Uterus (tissue), 4 donors: ENCODE measurements around the gene EGFLAM. TPM values are rescaled to one million over a fixed set of nuclear protein-coding genes. Genes with fewer than 3 reads are reported as not detected.

Source experiments
- DNase-seq, 2 donors: peaks; one replicate each; pipeline ENCODE4 v3.0.0-alpha.2; 2019 to 2020
- H3K27ac ChIP-seq, 2 donors: fragments of 200-600 bp; sonication (generic); 1 replicate in 1 of 2; 2 replicates in 1 of 2; pipeline ENCODE4 v1.5.1; 2016 to 2018
- H3K27me3 ChIP-seq, 2 donors: fragments of 200-600 bp; sonication (generic); one replicate each; pipeline ENCODE4 v1.5.1; 2018 to 2019; ENCODE audit warnings: control low read depth in 1 of 2
- H3K36me3 ChIP-seq, 2 donors: fragments of 200-600 bp; sonication (generic); one replicate each; pipeline ENCODE4 v1.5.1; 2019; ENCODE audit warnings: control low read depth in 1 of 2
- H3K4me1 ChIP-seq, 2 donors: fragments of 200-600 bp; sonication (generic); one replicate each; pipeline ENCODE4 v1.5.1; 2018 to 2019; ENCODE audit warnings: control low read depth in 1 of 2
- H3K4me3 ChIP-seq, 2 donors: fragments of 200-600 bp; sonication (generic); 1 replicate in 1 of 2; 2 replicates in 1 of 2; pipeline ENCODE4 v1.5.1; 2018 to 2019; ENCODE audit warnings: mild to moderate bottlenecking in 1 of 2
- H3K9me3 ChIP-seq, 2 donors: fragments of 200-600 bp; sonication (generic); one replicate each; pipeline ENCODE4 v1.5.1; 2019; ENCODE audit warnings: control low read depth in 1 of 2
- POLR2A ChIP-seq, 2 donors: fragments of 450-650 bp; IDR thresholded peaks; one replicate each; pipeline ENCODE4 v1.6.1; 2016; ENCODE audit warnings: antibody characterized with exemption in 2 of 2, mild to moderate bottlenecking in 1 of 2, moderate library complexity in 1 of 2
- intact Hi-C: fragments of 100-400 bp; cut with DNase I; formaldehyde crosslinking; loops from one replicate; pipeline ENCODE4 v1.15.1; 2023; ENCODE audit warnings: low total_unique reads
- total RNA-seq, 4 donors: library from RNA; depleted of rRNA in 3 of 4; stranded (reverse); fragments of >200 nt in 3 of 4; gene quantifications; one replicate each; pipeline versions ENCODE4 v1.1.0 to v1.2.4, GENCODE V29; 2014 to 2023
- TF ChIP-seq, protein P1 (sequence below), 4 experiments: fragments of 200-600 bp in 2 of 4; fragments of 450-650 bp in 2 of 4; sonication (generic) in 2 of 4; IDR thresholded peaks; one replicate each; pipeline ENCODE4 v1.5.1; 2016 to 2019; ENCODE audit warnings: antibody characterized with exemption in 4 of 4, mild to moderate bottlenecking in 2 of 4, moderate library complexity in 1 of 4
- donor health status: DM: yes; HTN: yes; CAD: no.

The EGFLAM gene
- total RNA-seq, 4 donors from 2014 or later = 0.26 to 16.8 (median 3.6) TPM

DNA sequence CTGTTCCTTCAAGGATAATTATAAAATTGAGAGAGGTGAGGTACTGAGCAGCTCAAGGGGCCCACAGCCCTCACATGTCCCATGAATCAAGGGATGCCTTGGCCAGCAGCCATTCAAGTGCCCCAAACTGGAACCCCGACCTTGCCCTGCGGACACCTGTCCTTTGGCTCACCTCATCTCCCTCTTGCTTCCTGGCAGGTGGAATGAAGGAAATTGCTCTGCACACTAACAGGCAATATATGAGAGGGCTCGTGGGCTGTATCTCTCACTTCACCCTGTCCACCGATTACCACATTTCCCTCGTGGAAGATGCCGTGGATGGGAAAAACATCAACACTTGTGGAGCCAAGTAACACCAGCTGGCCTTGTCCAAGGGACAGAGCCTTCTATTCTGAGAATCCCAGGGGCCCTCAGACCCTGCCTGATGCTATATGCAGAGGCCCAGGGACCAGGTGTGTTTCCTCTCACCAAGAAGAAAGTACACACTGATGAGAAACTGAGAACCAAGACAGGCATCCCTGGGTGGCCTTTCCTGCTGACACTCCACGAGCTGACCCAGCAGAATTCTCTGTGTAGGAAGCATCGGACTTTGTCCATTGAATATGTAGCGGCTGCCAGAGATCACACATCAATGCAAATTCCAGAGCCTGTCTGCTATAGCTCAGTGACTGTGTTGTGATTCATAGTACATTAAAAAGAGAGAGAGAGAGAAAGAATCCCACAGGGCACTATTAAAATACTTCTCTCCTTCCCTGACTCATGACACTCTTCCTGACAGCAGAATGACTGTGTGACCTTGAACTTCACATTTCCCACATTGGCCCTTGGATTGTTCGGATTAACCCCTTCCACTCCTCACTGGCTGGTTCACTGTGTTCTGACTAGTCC is 205.5 kb downstream of the EGFLAM start:
- H3K36me3 ChIP-seq = no peaks in the 10 kb centered on the region
- H3K4me3 ChIP-seq = no peak overlapping the region
- intact Hi-C loops = no loop called here
- H3K27me3 ChIP-seq = no peaks in the 10 kb centered on the region
- TF ChIP-seq POLR2A (IDR thresholded peaks at IDR 0.05) = no peak
- TF ChIP-seq, protein P1, sequence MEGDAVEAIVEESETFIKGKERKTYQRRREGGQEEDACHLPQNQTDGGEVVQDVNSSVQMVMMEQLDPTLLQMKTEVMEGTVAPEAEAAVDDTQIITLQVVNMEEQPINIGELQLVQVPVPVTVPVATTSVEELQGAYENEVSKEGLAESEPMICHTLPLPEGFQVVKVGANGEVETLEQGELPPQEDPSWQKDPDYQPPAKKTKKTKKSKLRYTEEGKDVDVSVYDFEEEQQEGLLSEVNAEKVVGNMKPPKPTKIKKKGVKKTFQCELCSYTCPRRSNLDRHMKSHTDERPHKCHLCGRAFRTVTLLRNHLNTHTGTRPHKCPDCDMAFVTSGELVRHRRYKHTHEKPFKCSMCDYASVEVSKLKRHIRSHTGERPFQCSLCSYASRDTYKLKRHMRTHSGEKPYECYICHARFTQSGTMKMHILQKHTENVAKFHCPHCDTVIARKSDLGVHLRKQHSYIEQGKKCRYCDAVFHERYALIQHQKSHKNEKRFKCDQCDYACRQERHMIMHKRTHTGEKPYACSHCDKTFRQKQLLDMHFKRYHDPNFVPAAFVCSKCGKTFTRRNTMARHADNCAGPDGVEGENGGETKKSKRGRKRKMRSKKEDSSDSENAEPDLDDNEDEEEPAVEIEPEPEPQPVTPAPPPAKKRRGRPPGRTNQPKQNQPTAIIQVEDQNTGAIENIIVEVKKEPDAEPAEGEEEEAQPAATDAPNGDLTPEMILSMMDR (IDR thresholded peaks at IDR 0.05) = no peak
- peaks cover 12 to 20% of the 10 kb centered on the region in 2 donors for H3K4me1 ChIP-seq
- no peaks in the 10 kb centered on the region for H3K9me3 ChIP-seq
- peak overlapping the region; percentile 92 to 93 for H3K27ac ChIP-seq
- peak; percentile 40 to 49 for DNase-seq

DNA sequence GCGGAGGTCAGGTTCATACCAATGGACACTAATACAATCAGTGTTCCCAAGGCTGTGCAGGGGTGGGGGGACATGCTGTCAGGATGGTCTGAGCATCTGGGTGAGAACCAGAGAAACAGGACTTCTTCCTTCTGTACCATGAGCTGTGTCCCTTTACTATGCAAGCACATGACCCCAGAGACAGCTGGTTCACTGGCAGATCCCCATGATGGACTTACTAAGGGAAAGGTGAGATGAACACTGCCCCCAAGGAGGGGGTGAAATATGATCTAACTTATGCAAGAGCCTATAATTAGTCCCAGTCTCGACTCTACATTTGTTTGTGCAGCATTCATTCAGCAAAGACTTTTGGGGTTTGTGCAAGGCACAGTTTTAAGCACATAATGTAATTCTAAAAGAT is 206.7 kb downstream of the EGFLAM start:
- intact Hi-C loops = no loop called here
- Histone ChIP-seq H3K27ac (peak overlapping the region; percentile 92 to 93), H3K27me3 (no peaks in the 10 kb centered on the region), H3K4me3 (no peak overlapping the region), H3K36me3 (no peaks in the 10 kb centered on the region), H3K9me3 (no peaks in the 10 kb centered on the region), H3K4me1 (peaks cover 12 to 30% of the 10 kb centered on the region in 2 donors)
- no peak for DNase-seq
- no peak for TF ChIP-seq POLR2A (IDR thresholded peaks at IDR 0.05)
- TF ChIP-seq, protein P1 (IDR thresholded peaks at IDR 0.05) = no peak

DNA sequence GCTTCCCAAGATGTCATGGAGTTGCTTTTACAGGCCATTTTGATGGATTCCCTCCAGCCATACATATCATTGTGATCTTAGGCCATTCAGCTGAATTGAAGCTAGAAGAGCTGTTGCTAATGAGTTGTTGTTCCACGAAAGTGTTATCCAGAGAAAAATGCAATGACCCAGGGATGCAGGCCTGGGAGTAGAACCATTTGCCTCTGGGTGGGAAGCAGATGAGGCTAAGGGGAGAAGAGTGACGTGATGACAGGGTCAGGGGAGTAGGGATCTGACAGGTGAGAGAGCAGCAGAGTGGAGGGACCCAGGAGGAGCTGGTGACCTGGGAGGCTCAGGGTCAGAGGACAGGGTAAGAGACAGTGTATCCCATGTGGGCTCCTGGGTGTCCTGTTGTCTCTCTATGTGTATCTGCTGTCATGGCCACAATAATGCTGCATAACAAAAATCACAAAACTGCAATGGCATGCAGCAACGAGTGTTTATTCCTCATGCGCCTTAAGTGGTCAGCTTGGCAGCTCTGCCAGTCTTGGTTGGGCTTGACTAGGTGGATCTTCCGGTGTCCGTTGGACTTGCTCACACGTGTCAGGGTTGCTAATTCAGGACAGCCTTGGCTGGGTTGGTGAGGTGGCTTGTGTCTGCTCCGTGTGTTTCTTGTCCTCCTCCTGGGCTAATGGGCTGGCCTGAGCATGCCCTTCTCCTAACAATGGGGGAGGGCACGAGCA is 207.5 kb downstream of the EGFLAM start:
- peak overlapping the region; percentile 92 to 93 for H3K27ac ChIP-seq
- no peaks in the 10 kb centered on the region for H3K36me3 ChIP-seq
- H3K4me1 ChIP-seq = peaks cover 12 to 30% of the 10 kb centered on the region in 2 donors
- no peak for DNase-seq
- H3K4me3 ChIP-seq = no peak overlapping the region
- intact Hi-C loops = no loop called here
- H3K9me3 ChIP-seq = no peaks in the 10 kb centered on the region
- TF ChIP-seq, protein P1 (IDR thresholded peaks at IDR 0.05) = no peak
- TF ChIP-seq POLR2A (IDR thresholded peaks at IDR 0.05) = no peak
- no peaks in the 10 kb centered on the region for H3K27me3 ChIP-seq

DNA sequence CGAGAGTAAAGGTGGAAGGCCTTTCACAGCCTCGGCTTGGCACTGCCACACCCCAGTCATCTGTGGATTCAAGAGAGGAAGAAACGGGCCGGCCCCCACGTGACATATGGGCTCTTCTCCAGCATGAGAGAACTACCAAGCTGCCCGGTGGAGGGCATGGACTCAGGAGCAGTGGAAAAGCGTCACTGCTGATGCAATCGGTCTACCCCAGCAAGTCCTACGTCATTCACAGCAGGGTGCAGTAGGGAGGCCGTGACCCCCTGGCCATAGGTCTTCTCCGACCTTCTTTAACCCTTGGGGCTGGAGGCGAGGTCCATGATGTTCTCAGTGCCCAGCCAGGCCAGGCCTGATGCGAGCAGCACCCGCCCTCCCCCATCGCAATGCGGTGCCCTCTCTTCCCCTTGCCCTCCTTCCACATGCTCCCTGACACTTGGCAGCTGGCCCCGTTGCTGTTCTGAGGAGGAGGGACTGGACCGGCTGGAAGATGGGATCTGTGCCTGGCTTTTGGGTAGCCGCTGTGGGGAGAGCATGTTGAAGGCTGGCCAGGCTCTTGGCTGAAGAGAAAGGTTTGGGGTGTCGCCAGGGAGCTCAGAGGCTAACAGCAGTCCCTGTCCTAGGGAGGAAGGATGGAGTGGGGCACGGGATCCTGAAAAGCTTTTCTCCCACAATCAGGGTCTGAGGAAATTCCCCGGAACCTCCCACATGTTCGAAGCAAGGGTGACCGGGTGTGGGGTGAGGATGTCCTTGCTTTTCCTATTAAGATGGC is 208.2 kb downstream of the EGFLAM start:
- H3K27ac ChIP-seq = peak overlapping the region; percentile 92 to 93
- H3K9me3 ChIP-seq = no peaks in the 10 kb centered on the region
- H3K4me1 ChIP-seq = peaks cover 12 to 30% of the 10 kb centered on the region in 2 donors
- intact Hi-C loops = no loop called here
- H3K4me3 ChIP-seq = peak overlapping the region in 1 of 2 donors; percentile 2
- TF ChIP-seq, protein P1 (IDR thresholded peaks at IDR 0.05) = no peak
- no peak for TF ChIP-seq POLR2A (IDR thresholded peaks at IDR 0.05)
- DNase-seq = peak; percentile 90
- H3K36me3 ChIP-seq = no peaks in the 10 kb centered on the region
- no peaks in the 10 kb centered on the region for H3K27me3 ChIP-seq
